Choroid plexus epithelial cell (primary cell): Measurements from ENCODE around the gene SLC2A4.
A peak's percentile ranks its signal among the peaks of the same experiment; 100 is the strongest.

ENCODE experiments used
- DNase-seq: peaks from one replicate; pipeline ENCODE4 v3.0.0-alpha.2; 2010; ENCODE audit warnings: low read depth
- H3K4me3 ChIP-seq: 2 replicates; pipeline ENCODE4 v1.5.1; 2011; ENCODE audit warnings: low read depth, mild to moderate bottlenecking, control low read depth, low read length, moderate library complexity
- CTCF ChIP-seq: conservative IDR thresholded peaks from 2 replicates; pipeline ENCODE4 v1.5.1; 2011; ENCODE audit warnings: low read depth, mild to moderate bottlenecking, control low read depth, inconsistent platforms, low read length, moderate library complexity

SLC2A4 gene

GRCh38 chr17:7322520-7323194 is 41.1 kb downstream of the SLC2A4 start:
- H3K4me3 ChIP-seq, result no peak overlapping the region
- no peak for TF ChIP-seq CTCF
- DNase-seq, result no peak

- TF ChIP-seq CTCF, result peak; percentile 90
- no peak overlapping the region for H3K4me3 ChIP-seq
- DNase-seq, result peak; percentile 51
Measured at GRCh38 chr17:7323731-7324437, 42.4 kb downstream of the SLC2A4 start.

- no peak overlapping the region for H3K4me3 ChIP-seq
Measured at GRCh38 chr17:7324438-7324779, 42.9 kb downstream of the SLC2A4 start.

GRCh38 chr17:7325031-7325528 is 43.6 kb downstream of the SLC2A4 start:
- DNase-seq, result no peak
- no peak for TF ChIP-seq CTCF
- H3K4me3 ChIP-seq, result no peak overlapping the region

More at GRCh38 chr17:7324438-7324779, 42.9 kb downstream of the SLC2A4 start:
- DNase-seq, result no peak
- TF ChIP-seq CTCF, result no peak

DNA sequence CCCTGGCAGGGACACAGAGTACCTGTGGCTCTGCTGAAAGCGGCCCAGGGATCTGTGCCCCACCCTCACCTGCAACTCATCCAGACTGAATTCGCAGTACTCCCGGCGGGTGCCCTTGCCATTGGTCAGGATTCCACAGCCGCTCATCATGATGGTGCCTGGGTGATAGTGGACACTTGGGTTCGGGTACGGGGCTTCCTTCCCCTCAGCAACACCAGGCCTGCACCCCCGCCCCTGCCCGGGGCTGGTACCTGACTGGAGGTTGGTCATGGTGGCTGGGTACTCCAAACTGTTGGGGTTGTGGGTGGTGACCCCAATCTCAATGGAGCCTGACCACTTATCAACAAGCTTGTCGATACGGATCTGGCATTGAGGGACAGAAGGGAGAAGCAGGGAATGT is 44.7 kb downstream of the SLC2A4 start:
- H3K4me3 ChIP-seq, result no peak overlapping the region
- DNase-seq, result no peak
- no peak for TF ChIP-seq CTCF

- no peak for DNase-seq
- TF ChIP-seq CTCF, result no peak
- no peak overlapping the region for H3K4me3 ChIP-seq
Measured at GRCh38 chr17:7327056-7327455, 45.5 kb downstream of the SLC2A4 start.

DNA sequence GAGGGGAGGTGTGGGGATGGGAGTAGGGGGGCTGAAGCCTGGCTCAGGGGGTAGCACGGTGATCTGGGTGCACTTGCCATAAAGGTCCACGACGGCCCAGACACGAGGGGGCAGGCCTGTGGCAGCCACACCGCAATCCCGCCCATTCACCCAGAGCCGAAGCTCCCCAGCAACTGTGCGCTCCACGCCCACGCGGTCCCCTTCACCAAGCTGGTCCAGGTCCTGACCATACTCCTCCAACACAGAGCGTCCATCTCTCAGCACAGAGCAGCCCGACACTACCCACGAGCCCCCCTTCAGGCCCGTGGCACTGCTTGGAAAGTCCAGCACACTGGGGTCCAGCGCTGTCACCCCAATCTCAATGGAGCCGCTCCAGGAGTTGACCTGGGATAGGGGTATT is 46.0 kb downstream of the SLC2A4 start:
- H3K4me3 ChIP-seq, result no peak overlapping the region
- no peak for DNase-seq
- no peak for TF ChIP-seq CTCF
